Ovary (tissue), 9 donors: ENCODE measurements around the gene UCHL5. TPM values are rescaled to one million over a fixed set of nuclear protein-coding genes. Genes with fewer than 3 reads are reported as not detected.

Experiments used
- DNase-seq, 5 donors: peaks; one replicate each; pipeline ENCODE4 v3.0.0-alpha.2; 2019 to 2020
- H3K27ac ChIP-seq, 2 donors: fragments of 200-600 bp; one replicate each; pipeline versions ENCODE4 v1.5.1 to v1.8.0; 2019 to 2022
- H3K27me3 ChIP-seq: fragments of 200-600 bp; one replicate; pipeline ENCODE4 v1.8.0; 2022
- H3K36me3 ChIP-seq: fragments of 200-600 bp; sonication (generic); one replicate; pipeline ENCODE4 v1.5.1; 2019
- H3K4me1 ChIP-seq: one replicate; pipeline ENCODE4 v1.8.1; 2013; ENCODE audit warnings: mild to moderate bottlenecking, moderate library complexity; ENCODE audit not compliant: insufficient read depth
- H3K4me3 ChIP-seq: fragments of 200-600 bp; sonication (generic); one replicate; pipeline ENCODE4 v1.5.1; 2017
- H3K9me3 ChIP-seq, 2 donors: fragments of 200-600 bp in 1 of 2; sonication (generic) in 1 of 2; one replicate each; pipeline versions ENCODE4 v1.5.1 to v1.8.1; 2013 to 2019; ENCODE audit warnings: mild to moderate bottlenecking in 1 of 2, moderate library complexity in 1 of 2
- EP300 ChIP-seq: sonication (generic); formaldehyde crosslinking; IDR thresholded peaks from one replicate; pipeline ENCODE4 v1.6.1; 2017; ENCODE audit warnings: antibody characterized with exemption
- POLR2A ChIP-seq: fragments of 450-650 bp; IDR thresholded peaks from one replicate; pipeline ENCODE4 v1.6.1; 2017; ENCODE audit warnings: antibody characterized with exemption, mild to moderate bottlenecking, moderate library complexity
- WGBS, 3 donors: extraction: QIAGEN DNeasy Blood & Tissue Kit in 1 of 3; methylation state at CpG; one replicate each; pipeline versions ENCODE4 v1.1.5 to v1.1.7; 2013 to 2017; 5-methylcytosine and 5-hydroxymethylcytosine counted together
- intact Hi-C, 4 donors: fragments of 100-400 bp; cut with DNase I; formaldehyde crosslinking; loops; one replicate each; pipeline versions ENCODE4 v1.11.0 to v1.15.1; 2022 to 2023
- polyA plus RNA-seq, 2 donors: library from polyadenylated mRNA; stranded (reverse); fragments of 200-250 nt in 1 of 2; fragments of 350-450 nt in 1 of 2; fragmentation: Illumina TruSeq in 1 of 2; extraction: RNeasy Lipid Tissue Mini Kit (QIAGEN cat#74804) in 1 of 2; gene quantifications; one replicate each; pipeline ENCODE4 v1.2.3, GENCODE V29; 2013 to 2014
- total RNA-seq, 7 donors: library from RNA; depleted of rRNA in 2 of 7; stranded (reverse); fragments of >200 nt in 2 of 7; fragmentation: NEBNext Ultra II Directional in 3 of 7; extraction: Animal tissue kit (Norgen Biotek cat#: 25700) in 3 of 7; gene quantifications; one replicate each; pipeline versions ENCODE4 v1.1.0 to v1.2.4, GENCODE V29; 2016 to 2023
- TF ChIP-seq, protein P1 (sequence below), 3 donors: fragments of 450-650 bp in 2 of 3; fragments of 200-600 bp in 1 of 3; IDR thresholded peaks; one replicate each; pipeline versions ENCODE4 v1.5.1 to v1.8.0; 2016 to 2022; ENCODE audit warnings: antibody characterized with exemption in 3 of 3, mild to moderate bottlenecking in 1 of 3
- donor health status: DM: no; HTN: no; CAD: no; lungs with moderate emphysema.
- donor health status: DM: no; HTN: no; CAD: no.
- donor health status: Bipolar disorder and iron deficiency.
- donor health status: DM: yes; HTN: yes; CAD: no.
- donor health status: DM: no; HTN: no; CAD: no.
- donor health status: DM: yes; HTN: yes; CAD: no.

Gene UCHL5
- total and polyA plus RNA-seq, 9 donors = 12.3 to 29.3 (median 23.3) TPM

DNA sequence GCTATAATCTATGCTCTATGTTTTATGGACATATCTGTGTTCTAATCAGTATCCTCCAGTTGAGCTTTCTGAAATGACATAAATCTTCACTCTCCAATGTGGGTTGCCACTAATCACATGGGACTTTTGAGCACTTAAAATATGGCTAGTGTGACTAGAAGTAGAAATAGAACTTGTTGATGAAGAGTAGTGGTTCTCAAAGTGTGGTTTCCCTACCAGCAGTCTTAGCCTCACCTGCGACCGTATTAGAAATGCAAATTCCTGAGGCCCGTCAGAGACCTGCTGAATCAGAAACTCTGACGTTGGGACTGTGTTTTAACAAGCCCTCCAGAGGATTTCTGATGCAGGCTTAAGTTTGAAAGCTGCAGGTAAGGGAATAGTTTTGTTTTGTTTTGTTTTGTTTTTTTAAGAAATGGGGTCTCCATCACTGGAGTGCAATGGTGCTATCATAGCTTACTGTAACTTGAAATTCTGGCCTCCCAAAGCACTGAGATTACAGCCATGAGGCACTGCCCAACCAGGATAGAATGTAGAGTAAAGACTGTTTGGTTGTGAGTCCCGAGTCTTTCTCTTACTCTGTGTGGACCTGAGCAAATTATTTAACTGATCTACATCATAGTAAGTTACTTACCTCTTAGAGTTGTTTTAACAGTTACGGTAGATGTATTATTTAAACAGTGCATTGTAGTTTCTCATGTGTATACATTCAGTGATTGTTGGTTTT is 24.4 kb upstream of the UCHL5 start:
- Histone ChIP-seq H3K27me3 (no peaks in the 10 kb centered on the region), H3K4me3 (no peak overlapping the region), H3K27ac (no peak overlapping the region), H3K36me3 (no peaks in the 10 kb centered on the region), H3K9me3 (no peaks in the 10 kb centered on the region), H3K4me1 (peaks cover 2% of the 10 kb centered on the region)
- no peak for TF ChIP-seq EP300
- TF ChIP-seq, protein P1, sequence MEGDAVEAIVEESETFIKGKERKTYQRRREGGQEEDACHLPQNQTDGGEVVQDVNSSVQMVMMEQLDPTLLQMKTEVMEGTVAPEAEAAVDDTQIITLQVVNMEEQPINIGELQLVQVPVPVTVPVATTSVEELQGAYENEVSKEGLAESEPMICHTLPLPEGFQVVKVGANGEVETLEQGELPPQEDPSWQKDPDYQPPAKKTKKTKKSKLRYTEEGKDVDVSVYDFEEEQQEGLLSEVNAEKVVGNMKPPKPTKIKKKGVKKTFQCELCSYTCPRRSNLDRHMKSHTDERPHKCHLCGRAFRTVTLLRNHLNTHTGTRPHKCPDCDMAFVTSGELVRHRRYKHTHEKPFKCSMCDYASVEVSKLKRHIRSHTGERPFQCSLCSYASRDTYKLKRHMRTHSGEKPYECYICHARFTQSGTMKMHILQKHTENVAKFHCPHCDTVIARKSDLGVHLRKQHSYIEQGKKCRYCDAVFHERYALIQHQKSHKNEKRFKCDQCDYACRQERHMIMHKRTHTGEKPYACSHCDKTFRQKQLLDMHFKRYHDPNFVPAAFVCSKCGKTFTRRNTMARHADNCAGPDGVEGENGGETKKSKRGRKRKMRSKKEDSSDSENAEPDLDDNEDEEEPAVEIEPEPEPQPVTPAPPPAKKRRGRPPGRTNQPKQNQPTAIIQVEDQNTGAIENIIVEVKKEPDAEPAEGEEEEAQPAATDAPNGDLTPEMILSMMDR (IDR thresholded peaks at IDR 0.05) = no peak
- TF ChIP-seq POLR2A = no peak
- 89 to 95% (median 93%) methylated on average over 6 of the region's 6 CpGs for WGBS, 3 donors
- intact Hi-C loops = no loop called here
- no peak for DNase-seq

DNA sequence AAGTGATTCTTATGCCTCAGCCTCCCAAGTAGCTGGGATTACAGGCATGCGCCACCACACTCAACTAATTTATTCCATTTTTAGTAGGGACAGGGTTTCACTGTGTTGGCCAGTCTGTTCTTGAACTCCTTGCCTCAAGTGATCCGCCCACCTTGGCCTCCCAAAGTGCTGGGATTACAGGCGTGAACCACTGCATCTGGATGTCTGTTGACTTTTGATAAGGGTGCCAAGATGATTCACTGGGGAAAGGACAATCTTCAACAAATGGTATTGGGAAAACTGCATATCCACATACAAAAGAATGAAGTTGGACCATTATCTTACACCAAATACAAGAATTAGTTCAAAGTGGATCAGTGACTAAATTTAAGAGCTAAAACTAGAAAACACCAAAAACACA is 20.0 kb upstream of the UCHL5 start:
- Histone ChIP-seq H3K27ac (no peak overlapping the region), H3K4me3 (no peak overlapping the region), H3K4me1 (no peaks in the 10 kb centered on the region), H3K9me3 (no peaks in the 10 kb centered on the region), H3K27me3 (no peaks in the 10 kb centered on the region), H3K36me3 (no peaks in the 10 kb centered on the region)
- DNase-seq = no peak
- TF ChIP-seq POLR2A (no peak), EP300 (no peak)
- TF ChIP-seq, protein P1 (IDR thresholded peaks at IDR 0.05) = no peak
- 89 to 92% (median 91%) methylated on average over 3 of the region's 3 CpGs for WGBS, 3 donors
- intact Hi-C loops = no loop called here

DNA sequence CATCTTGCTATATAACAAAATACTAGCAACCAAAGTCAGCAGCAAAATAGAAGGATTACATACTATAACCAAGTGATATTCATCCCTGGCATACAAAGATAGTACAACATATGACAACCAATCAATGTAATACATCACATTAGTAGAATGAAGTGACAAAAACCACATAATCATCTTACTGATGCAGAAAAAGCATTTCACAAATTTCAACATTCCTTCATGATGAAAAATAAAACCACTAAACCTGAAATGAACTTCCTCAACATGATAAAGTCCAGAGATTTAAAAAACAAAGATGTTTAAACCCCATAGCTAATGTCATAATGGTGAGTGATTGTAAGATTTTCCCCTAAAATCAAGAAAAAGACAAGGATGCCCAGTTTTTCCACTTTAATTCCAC is 18.8 kb upstream of the UCHL5 start:
- TF ChIP-seq, protein P1 (IDR thresholded peaks at IDR 0.05) = no peak
- no peak for TF ChIP-seq POLR2A
- TF ChIP-seq EP300 = no peak
- H3K27me3 ChIP-seq = no peaks in the 10 kb centered on the region
- intact Hi-C loops = no loop called here
- DNase-seq = no peak
- no peaks in the 10 kb centered on the region for H3K4me1 ChIP-seq
- H3K27ac ChIP-seq = no peak overlapping the region
- H3K9me3 ChIP-seq = no peaks in the 10 kb centered on the region
- no peak overlapping the region for H3K4me3 ChIP-seq
- H3K36me3 ChIP-seq = no peaks in the 10 kb centered on the region

DNA sequence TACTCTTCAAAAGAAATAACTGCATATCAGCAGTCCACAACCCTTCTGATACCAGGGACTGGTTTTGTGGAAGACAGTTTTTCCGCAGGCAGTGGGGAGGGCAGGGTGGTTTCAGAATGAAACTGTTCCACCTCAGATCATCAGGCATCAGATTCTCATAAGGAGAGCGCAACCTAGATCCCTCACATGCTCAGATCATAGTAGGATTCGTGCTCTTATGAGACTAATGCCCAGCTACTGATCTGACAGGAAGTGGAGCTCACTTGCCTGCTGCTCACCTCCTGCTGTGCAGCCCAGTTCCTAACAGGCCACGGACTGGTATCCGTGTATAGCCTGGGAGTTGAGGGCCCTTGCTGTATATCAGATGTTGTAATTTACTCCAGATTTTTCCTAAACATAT is 11.8 kb upstream of the UCHL5 start:
- no peak overlapping the region for H3K27ac ChIP-seq

More for the DNA sequence above, 11.8 kb upstream of the UCHL5 start:
- Histone ChIP-seq H3K4me3 (no peak overlapping the region), H3K9me3 (no peaks in the 10 kb centered on the region), H3K27me3 (no peaks in the 10 kb centered on the region), H3K36me3 (no peaks in the 10 kb centered on the region), H3K4me1 (no peaks in the 10 kb centered on the region)
- intact Hi-C loops = no loop called here
- no peak for DNase-seq
- TF ChIP-seq EP300 (no peak), POLR2A (no peak)
- TF ChIP-seq, protein P1 (IDR thresholded peaks at IDR 0.05) = no peak
- WGBS, 3 donors = 69 to 77% (median 71%) methylated on average over 5 of the region's 5 CpGs
